HUES64 (cell line): ENCODE measurements around the gene SLC5A5.

Source experiments
- H3K27ac ChIP-seq: 2 replicates; pipeline ENCODE4 v1.7.0; 2013; ENCODE audit warnings: low read depth, low read length, inconsistent platforms
- H3K27me3 ChIP-seq: 2 replicates; pipeline ENCODE4 v1.6.1; 2013; ENCODE audit warnings: mild to moderate bottlenecking, low read length; ENCODE audit not compliant: insufficient read depth
- H3K36me3 ChIP-seq: 2 replicates; pipeline ENCODE4 v1.6.1; 2013; ENCODE audit warnings: mild to moderate bottlenecking, low read length; ENCODE audit not compliant: insufficient read depth
- H3K4me1 ChIP-seq: 2 replicates; pipeline ENCODE4 v1.6.1; 2013; ENCODE audit warnings: mild to moderate bottlenecking, low read length, moderate library complexity; ENCODE audit not compliant: insufficient read depth
- H3K4me3 ChIP-seq: 2 replicates; pipeline ENCODE4 v1.5.1; 2013; ENCODE audit warnings: mild to moderate bottlenecking, low read length, moderate library complexity
- H3K9ac ChIP-seq: 2 replicates; pipeline ENCODE4 v1.6.1; 2013; ENCODE audit warnings: mild to moderate bottlenecking, low read depth, low read length
- H3K9me3 ChIP-seq: 2 replicates; pipeline ENCODE4 v1.6.1; 2013; ENCODE audit warnings: low read depth, low read length; ENCODE audit not compliant: insufficient read depth
- WGBS: fragments of 150-250, 120-280 bp; methylation state at CpG from one replicate; pipeline ENCODE4 v1.1.7; 2013; ENCODE audit warnings: missing lambda C conversion rate; 5-methylcytosine and 5-hydroxymethylcytosine counted together

Gene SLC5A5

GRCh38 chr19:17865364-17866311 lies 6.1 kb upstream of the SLC5A5 start:
- H3K36me3 ChIP-seq, result peaks cover 46% of the 10 kb centered on the region
- H3K27ac ChIP-seq, result peak overlapping the region; percentile 46; the same call in 1 of the 2 replicates
- H3K27me3 ChIP-seq, result no peaks in the 10 kb centered on the region
- no peak overlapping the region; the same call in 1 of the 2 replicates for H3K9ac ChIP-seq
- H3K4me1 ChIP-seq, result peaks cover 4% of the 10 kb centered on the region; the same call in 1 of the 2 replicates
- 64% methylated on average over 11 of the region's 13 CpGs for WGBS
- no peaks in the 10 kb centered on the region for H3K9me3 ChIP-seq
- no peak overlapping the region for H3K4me3 ChIP-seq

- Histone ChIP-seq H3K4me3 (no peak overlapping the region), H3K9ac (no peak overlapping the region; the same call in 1 of the 2 replicates), H3K27me3 (peaks cover 6% of the 10 kb centered on the region; the same call in 1 of the 2 replicates), H3K27ac (no peak overlapping the region), H3K36me3 (peaks cover 38% of the 10 kb centered on the region), H3K9me3 (no peaks in the 10 kb centered on the region), H3K4me1 (peaks cover 4% of the 10 kb centered on the region; the same call in 1 of the 2 replicates)
- WGBS, result 85% methylated on average over 8 of the region's 8 CpGs
Observed at GRCh38 chr19:17866312-17866963, 5.3 kb upstream of the SLC5A5 start.

GRCh38 chr19:17866964-17867486 lies 4.7 kb upstream of the SLC5A5 start:
- Histone ChIP-seq H3K4me1 (no peaks in the 10 kb centered on the region), H3K36me3 (peaks cover 32% of the 10 kb centered on the region), H3K27me3 (peaks cover 11% of the 10 kb centered on the region; the same call in 1 of the 2 replicates), H3K9me3 (no peaks in the 10 kb centered on the region), H3K9ac (no peak overlapping the region), H3K27ac (no peak overlapping the region), H3K4me3 (no peak overlapping the region)
- 82% methylated on average over 11 of the region's 11 CpGs for WGBS

GRCh38 chr19:17868669-17869068 lies 3.1 kb upstream of the SLC5A5 start:
- Histone ChIP-seq H3K9ac (no peak overlapping the region), H3K27me3 (peaks cover 19% of the 10 kb centered on the region), H3K9me3 (no peaks in the 10 kb centered on the region), H3K27ac (peak overlapping the region; percentile 79; the same call in 1 of the 2 replicates), H3K4me3 (no peak overlapping the region), H3K36me3 (peaks cover 16% of the 10 kb centered on the region), H3K4me1 (no peaks in the 10 kb centered on the region)
- WGBS, result 54% methylated on average over 6 of the region's 6 CpGs

- Histone ChIP-seq H3K36me3 (peaks cover 11% of the 10 kb centered on the region), H3K9ac (no peak overlapping the region), H3K4me3 (no peak overlapping the region), H3K27me3 (peaks cover 20% of the 10 kb centered on the region), H3K27ac (peak overlapping the region; percentile 79; the same call in 1 of the 2 replicates), H3K9me3 (no peaks in the 10 kb centered on the region), H3K4me1 (no peaks in the 10 kb centered on the region)
- 17% methylated on average over 11 of the region's 11 CpGs for WGBS
Observed at GRCh38 chr19:17869114-17869608, 2.6 kb upstream of the SLC5A5 start.

- Histone ChIP-seq H3K27me3 (peaks cover 20% of the 10 kb centered on the region), H3K9me3 (no peaks in the 10 kb centered on the region), H3K4me3 (no peak overlapping the region), H3K4me1 (no peaks in the 10 kb centered on the region), H3K36me3 (no peaks in the 10 kb centered on the region), H3K9ac (no peak overlapping the region), H3K27ac (no peak overlapping the region)
- 77% methylated on average over 10 of the region's 10 CpGs for WGBS
Observed at GRCh38 chr19:17871032-17871877, 490 bp upstream of the SLC5A5 start.

GRCh38 chr19:17872251-17873001 lies 681 bp downstream of the SLC5A5 start:
- no peak overlapping the region for H3K4me3 ChIP-seq
- 86% methylated on average over 61 of the region's 61 CpGs for WGBS
- no peaks in the 10 kb centered on the region for H3K9me3 ChIP-seq
- H3K9ac ChIP-seq, result no peak overlapping the region
- H3K27me3 ChIP-seq, result peaks cover 20% of the 10 kb centered on the region
- H3K36me3 ChIP-seq, result no peaks in the 10 kb centered on the region
- H3K27ac ChIP-seq, result no peak overlapping the region
- no peaks in the 10 kb centered on the region for H3K4me1 ChIP-seq

GRCh38 chr19:17873786-17874757 lies 2.3 kb downstream of the SLC5A5 start:
- no peaks in the 10 kb centered on the region for H3K4me1 ChIP-seq
- H3K9me3 ChIP-seq, result no peaks in the 10 kb centered on the region
- peaks cover 20% of the 10 kb centered on the region for H3K27me3 ChIP-seq
- H3K4me3 ChIP-seq, result peak overlapping the region; percentile 80
- H3K36me3 ChIP-seq, result no peaks in the 10 kb centered on the region
- H3K9ac ChIP-seq, result peak overlapping the region; percentile 62; the same call in 1 of the 2 replicates
- WGBS, result 15% methylated on average over 60 of the region's 63 CpGs
- H3K27ac ChIP-seq, result no peak overlapping the region

- Histone ChIP-seq H3K4me3 (peak overlapping the region; percentile 56), H3K4me1 (no peaks in the 10 kb centered on the region), H3K27ac (no peak overlapping the region), H3K9ac (no peak overlapping the region), H3K36me3 (no peaks in the 10 kb centered on the region), H3K27me3 (peaks cover 20% of the 10 kb centered on the region), H3K9me3 (no peaks in the 10 kb centered on the region)
- WGBS, result 95% methylated on average over 9 of the region's 9 CpGs
Observed at GRCh38 chr19:17874758-17875135, 3.0 kb downstream of the SLC5A5 start.
